ENCODE data around the gene SEC14L2.

DNA sequence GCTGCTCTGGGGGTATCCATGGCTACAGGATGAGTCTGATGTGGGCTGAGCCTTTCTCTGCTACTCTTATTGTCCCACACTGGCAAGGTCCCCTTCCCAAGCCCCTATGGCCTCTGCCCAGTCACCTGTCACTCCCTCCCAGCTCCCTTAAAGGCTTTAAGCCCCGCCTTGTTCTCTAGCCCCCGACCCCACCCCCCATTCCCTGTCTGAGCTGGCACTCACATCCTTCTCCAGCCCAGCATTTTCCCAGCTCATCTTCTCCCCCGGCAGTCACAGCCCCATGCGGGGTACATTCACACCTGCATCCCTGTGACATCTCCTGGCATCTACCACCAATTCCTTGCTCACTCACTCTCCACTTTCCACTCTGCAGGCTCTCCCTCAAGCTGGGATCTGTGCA lies 33.1 kb downstream of the SEC14L2 start:
- TF ChIP-seq, protein P1, sequence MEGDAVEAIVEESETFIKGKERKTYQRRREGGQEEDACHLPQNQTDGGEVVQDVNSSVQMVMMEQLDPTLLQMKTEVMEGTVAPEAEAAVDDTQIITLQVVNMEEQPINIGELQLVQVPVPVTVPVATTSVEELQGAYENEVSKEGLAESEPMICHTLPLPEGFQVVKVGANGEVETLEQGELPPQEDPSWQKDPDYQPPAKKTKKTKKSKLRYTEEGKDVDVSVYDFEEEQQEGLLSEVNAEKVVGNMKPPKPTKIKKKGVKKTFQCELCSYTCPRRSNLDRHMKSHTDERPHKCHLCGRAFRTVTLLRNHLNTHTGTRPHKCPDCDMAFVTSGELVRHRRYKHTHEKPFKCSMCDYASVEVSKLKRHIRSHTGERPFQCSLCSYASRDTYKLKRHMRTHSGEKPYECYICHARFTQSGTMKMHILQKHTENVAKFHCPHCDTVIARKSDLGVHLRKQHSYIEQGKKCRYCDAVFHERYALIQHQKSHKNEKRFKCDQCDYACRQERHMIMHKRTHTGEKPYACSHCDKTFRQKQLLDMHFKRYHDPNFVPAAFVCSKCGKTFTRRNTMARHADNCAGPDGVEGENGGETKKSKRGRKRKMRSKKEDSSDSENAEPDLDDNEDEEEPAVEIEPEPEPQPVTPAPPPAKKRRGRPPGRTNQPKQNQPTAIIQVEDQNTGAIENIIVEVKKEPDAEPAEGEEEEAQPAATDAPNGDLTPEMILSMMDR (IDR thresholded peaks at IDR 0.05): no peak
- TF ChIP-seq POLR2AphosphoS5 (IDR thresholded peaks at IDR 0.05): no peak
- TF ChIP-seq POLR2A (IDR thresholded peaks at IDR 0.05): no peak
